Left kidney (tissue), 2 donors: ENCODE results near the gene ACCS. TPM values are rescaled to one million over a fixed set of nuclear protein-coding genes. Genes with fewer than 3 reads are reported as not detected.

Experiments used
- DNase-seq: peaks from one replicate; pipeline ENCODE4 v3.0.0-alpha.2; 2013
- polyA plus RNA-seq: library from polyadenylated mRNA; unstranded; fragments of 120-200 nt; gene quantifications from one replicate; pipeline ENCODE4 v1.2.1, GENCODE V29; 2013; ENCODE audit not compliant: insufficient read length

ACCS gene
- polyA plus RNA-seq, 1 donor: 48.0 TPM

DNA sequence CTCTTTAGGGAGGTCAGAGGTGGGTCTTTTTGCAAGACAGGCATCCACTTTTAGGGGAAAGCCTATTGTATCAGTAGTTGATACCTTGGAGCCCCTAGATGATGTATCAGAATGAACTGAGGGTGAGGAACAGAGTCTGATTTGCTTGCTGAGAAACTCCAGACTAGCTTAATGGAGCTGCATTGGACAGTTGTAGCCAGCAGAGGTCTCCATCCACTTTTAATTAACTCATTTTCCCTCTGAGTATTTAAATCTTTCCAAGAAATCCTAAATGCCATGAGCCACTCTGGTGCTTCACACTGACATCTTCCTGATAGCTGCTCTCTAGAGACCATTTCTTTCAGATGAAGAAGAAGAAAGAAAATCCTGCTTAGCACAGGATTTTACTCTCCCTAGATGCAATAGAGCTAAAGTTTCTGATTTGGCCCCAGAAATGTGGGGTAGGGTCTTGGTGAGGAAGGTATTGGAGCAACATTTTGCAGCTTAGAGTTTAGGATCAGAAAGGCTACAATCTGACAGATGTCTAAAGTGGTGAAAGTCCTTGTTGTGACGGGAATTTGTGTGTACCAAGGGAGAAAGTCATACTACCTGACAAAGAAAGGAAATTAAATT is 67.4 kb downstream of the ACCS start:
- no peak for DNase-seq

Other genes with a start within 250 kb of the ACCS start
- 34.2 TPM for gene ALKBH3, start 185.4 kb upstream of the ACCS start, polyA plus RNA-seq
- 7.0 TPM for gene C11orf96, start 123.6 kb upstream of the ACCS start, polyA plus RNA-seq
- gene ACCSL, start 18.3 kb upstream of the ACCS start, polyA plus RNA-seq: not detected
- 71.2 TPM for gene EXT2, start 29.4 kb downstream of the ACCS start, polyA plus RNA-seq
- gene ALX4, start 243.9 kb downstream of the ACCS start, polyA plus RNA-seq: 0.20 TPM